GM12875 (cell line): Measurements from ENCODE around the gene WDR55.

Experiments
- H3K4me3 ChIP-seq: one replicate; pipeline ENCODE4 v1.5.1; 2011; ENCODE audit warnings: low read depth, low read length, control low read depth
- CTCF ChIP-seq: IDR thresholded peaks from 2 replicates; pipeline ENCODE4 v1.5.1; 2011; ENCODE audit warnings: low read depth, mild to moderate bottlenecking, control low read depth, inconsistent platforms, low read length, moderate library complexity, borderline replicate concordance; ENCODE audit not compliant: insufficient read depth

The WDR55 gene

DNA sequence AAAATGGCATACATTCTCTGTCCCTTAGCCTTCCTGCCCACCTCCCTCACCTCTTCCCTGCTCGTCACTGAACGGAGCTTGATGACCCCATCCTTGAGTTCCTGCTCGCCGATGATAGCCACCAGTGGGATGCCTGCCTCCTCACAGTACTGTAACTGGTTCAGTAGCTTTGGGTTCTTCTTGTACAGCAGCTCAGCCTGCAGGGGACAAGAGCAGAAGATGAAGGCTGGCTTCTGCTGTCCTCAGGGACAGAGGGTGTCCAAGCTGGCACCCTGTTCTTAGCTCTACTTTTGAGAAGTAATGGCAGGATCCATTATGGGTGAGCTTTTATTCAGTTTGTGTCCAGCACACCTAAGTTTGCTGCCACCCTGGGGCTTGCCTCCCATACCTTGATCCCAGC is 9.9 kb downstream of the WDR55 start:
- no peak overlapping the region for H3K4me3 ChIP-seq
- TF ChIP-seq CTCF, result no peak

DNA sequence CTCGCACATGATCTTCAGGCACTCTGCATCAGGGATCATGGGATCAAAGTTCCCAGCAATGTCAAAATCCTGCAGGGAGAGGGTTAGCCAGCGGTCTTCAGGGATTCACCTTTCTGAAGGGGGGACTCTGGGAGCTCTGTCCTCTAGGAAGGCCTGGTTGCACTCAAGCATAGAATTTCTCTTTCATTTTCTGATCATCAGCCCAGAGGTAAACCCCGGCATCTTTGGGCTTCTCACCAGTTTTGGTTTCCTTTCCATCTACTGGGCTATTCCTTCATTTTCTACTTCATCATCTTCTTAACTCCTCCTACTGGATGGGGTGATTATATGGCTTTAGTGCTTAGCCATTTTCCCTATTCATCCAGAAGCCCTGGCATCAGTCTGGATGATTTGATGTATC is 13.2 kb downstream of the WDR55 start:
- TF ChIP-seq CTCF, result no peak
- H3K4me3 ChIP-seq, result no peak overlapping the region

DNA sequence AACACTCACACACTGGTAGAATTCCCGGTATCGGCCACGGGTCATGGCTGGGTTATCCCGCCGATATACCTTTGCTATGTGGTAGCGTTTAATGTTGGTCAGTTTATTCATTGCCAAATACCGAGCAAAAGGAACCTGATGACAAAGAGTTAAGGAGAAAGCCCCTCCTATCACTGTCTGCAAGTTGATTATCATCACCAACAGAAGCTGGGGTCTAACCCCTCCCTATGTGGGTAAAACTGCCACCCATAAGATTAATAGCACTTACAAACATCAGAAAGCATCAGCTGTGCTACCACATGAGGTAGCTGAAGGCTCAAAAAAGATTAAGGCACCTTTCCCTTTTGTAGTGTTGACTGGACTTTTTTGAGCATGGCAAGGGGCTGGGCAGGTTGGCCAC is 14.3 kb downstream of the WDR55 start:
- no peak for TF ChIP-seq CTCF
- H3K4me3 ChIP-seq, result no peak overlapping the region

GRCh38 chr5:140690376-140690932 is 25.8 kb downstream of the WDR55 start:
- peak overlapping the region; percentile 99 for H3K4me3 ChIP-seq
- no peak for TF ChIP-seq CTCF

DNA sequence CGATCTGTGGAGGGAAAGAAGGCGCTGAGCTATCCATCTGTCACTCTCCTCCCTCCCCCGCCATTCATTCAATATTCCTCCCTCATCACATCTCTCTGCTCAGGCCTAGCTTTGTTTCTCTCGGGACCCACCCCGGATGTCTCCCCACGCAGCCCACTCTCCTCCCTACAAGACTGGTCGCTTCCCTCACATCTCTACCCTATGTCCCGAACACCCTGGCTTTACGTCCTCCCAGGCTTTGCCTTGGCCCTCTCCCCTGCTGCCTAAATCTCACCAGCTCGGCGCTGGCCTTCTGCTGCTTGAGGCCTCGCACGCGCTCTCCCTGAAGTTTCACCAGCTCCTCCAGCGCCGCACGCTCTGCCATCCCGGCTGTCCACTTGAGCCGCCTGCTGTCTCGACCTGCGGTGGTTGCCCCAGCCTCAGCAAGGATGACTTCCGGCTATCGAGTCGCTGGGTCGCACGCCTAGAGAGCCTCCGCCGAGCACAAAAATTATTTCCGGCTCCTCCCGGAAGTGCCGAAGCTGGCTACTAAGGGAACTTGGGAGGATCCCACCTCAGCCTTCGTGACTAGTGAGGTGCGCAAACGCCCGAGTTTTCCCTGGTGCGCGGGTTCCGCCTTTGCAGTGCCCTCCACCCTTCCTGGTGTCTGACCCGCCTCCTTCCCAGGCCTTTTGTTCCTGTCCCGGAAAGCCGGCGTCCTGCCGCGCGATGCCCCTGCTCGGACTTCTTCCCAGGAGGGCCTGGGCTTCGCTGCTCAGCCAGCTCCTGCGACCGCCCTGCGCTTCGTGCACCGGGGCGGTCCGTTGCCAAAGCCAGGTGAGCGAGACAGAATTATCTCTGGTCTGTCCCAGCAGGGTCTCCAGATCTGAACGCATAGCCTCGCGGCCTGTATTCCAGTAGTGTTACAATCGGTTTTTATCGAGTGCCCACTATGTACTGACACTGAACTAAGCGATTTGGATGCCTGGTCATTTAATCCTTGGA is 26.5 kb downstream of the WDR55 start, which contains the start of the genes HARS1 and HARS2:
Gene HARS1, minus strand, starts transcription at position 430 of the 984 bp plus-strand sequence. Its CDS starts 66 bp downstream, at position 364.
Gene HARS2, plus strand, starts transcription at position 515 of the 984 bp plus-strand sequence. Its CDS starts 194 bp downstream, at position 709.
- peak within 1 kb of the TSS; percentile 99 for H3K4me3 ChIP-seq

DNA sequence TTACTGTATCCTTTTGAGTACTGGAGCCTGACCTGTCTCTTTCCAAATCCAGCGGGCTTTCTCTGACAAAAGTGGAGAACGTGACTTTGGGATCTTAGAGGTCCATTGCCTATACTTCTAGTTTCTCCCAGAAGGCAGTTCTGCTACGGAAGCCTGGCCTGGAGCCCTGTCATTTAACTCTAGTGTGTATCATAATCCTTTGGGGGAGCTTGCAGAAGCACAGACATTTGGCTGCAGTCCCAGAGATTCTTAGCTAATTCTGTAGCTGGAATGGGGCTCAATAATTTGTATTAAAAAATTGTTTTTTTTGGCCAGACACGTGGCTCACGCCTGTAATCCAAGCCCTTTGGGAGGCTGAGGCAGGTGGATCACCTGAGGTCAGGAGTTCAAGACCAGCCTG is 29.6 kb downstream of the WDR55 start:
- H3K4me3 ChIP-seq, result no peak overlapping the region
- no peak for TF ChIP-seq CTCF

More for the DNA sequence above, 26.5 kb downstream of the WDR55 start, which contains the start of the genes HARS1 and HARS2:
- TF ChIP-seq CTCF, result no peak
